Activated T-cell treated with anti-CD3 and anti-CD28 coated beads for 4 hours (primary cell): ENCODE results near the gene FAM169A.
"Not testable (repeated sequence)": the region's sequence is repeated elsewhere in the genome, so short reads cannot be mapped to it uniquely, and the experiment has no call there.

Source experiments
- DNase-seq: peaks from one replicate; pipeline ENCODE4 v3.0.0-alpha.2; 2020

FAM169A gene

DNA sequence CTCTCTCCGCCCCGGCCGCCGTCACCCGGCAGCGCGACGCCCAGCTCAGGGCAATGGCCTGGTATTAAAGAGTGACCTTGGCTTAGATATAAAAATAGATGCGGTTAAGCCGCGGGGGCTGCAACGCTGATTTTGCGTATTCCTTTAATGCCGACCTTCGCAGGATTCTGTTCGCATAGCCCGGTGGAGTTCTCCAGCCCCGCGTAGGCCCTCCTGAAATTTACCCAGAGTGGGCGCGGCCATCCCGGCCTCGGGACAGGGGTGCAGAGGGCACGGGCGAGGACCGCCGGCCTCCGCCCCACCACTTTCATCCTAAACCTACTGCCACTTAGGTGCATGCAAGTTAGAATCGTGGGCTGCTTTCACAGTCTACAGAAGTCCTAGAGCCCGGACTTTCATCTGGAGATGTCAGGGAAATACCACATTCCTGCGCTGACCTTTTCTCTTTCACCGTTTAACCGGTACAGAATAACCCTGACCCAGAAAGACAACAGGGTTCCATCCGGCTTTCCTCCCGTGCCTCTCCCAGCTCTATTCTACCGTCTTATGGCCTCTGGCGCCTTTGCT lies 492 bp upstream of the FAM169A start:
- no peak for DNase-seq

- no peak for DNase-seq
Observed at GRCh38 chr5:74865256-74865803, 857 bp downstream of the FAM169A start.

DNA sequence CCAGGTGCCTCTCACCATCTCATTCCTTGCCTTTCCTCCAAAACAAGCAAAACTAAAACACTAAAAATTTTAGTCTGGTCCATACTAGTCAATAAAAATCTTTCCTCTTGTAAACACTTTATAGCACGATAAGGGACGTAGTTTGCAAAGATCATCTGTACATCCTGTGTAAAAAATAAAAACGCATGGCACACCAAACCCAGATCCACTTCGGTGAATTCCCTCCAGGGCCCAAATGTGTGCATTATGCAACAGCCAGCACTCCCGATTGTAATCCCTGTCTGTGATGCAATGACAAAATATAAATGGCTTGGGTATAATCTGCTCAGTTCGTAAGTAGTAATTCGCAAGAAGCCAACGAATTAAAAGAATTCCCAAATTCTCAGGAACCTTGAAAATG lies 1.4 kb downstream of the FAM169A start:
- no peak for DNase-seq

DNA sequence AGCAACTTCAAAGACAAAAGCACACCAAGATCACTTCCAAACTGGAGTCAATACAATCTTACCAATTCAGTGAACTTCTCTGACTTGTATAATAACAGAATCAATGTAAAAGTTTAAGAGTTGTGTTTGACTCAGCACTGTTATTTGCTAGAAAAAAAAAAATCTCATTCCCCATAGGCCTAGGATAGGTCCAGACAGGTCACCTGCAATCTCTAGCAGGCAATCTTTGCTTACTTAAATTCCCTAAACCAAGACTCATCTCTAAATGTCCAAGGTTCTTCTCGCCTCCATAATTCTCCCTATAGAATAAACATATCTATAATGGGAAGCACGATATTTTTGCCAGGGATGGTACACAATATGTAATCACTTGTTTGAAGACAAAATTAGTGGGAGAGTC lies 2.5 kb downstream of the FAM169A start:
- no peak for DNase-seq

DNA sequence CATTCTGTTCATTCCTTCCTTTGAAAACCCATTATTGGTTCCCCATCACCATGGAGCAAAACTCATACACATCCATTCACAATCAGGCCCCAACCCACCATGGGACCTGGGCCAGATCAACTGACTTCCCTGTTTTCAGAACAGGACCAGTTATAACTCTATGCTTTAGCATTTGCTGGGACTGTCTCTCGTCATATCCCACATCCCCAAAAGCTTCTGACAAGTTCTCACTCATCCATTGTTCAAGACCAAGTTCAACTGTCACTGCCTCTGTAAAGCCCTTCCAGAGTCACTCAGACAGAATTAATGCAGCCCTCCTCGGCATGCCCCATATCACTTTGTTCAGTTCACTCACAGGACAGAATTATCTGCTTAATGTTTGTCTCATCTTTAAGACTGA lies 4.0 kb downstream of the FAM169A start:
- DNase-seq: no peak

DNA sequence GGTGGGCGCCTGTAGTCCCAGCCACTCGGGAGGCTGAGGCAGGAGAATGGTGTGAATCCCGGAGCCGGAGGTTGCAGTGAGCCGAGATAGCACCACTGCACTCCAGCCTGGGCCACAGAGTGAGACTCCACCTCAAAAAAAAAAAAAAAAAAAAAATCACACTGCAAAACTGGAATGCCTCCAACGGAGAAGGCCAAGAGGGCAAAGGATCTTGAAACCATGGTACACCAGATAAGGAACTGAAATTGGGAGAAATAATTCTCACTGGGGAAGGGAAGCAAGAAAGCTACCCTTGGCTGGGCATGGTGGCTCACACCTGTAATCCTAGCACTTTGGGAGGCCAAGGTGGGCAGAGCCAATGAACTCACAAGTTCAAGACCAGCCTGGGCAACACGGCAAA lies 9.2 kb downstream of the FAM169A start:
- DNase-seq: not testable (repeated sequence)

DNA sequence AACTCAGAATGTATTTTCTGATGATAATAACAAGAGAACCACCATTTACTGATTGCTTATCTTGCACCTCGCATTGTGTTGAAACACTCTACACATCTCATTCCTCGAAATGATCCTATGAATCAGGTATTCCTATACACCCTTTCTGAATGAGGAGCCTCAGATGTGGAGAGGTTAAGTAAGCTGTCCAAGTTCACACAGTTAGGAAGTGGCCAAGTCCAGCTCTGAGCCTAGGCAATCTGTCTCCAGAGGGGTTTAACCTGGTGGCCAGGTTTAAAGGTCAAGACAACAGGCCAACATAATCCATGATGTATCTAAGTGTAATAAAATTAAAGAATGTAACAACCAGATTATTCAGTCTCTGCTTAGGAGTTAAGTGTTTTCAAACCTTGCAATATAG lies 12.9 kb downstream of the FAM169A start:
- DNase-seq: no peak

GRCh38 chr5:74851684-74852353 lies 14.4 kb downstream of the FAM169A start:
- DNase-seq: no peak

- no peak for DNase-seq
Observed at GRCh38 chr5:74850789-74851425, 15.3 kb downstream of the FAM169A start.

DNA sequence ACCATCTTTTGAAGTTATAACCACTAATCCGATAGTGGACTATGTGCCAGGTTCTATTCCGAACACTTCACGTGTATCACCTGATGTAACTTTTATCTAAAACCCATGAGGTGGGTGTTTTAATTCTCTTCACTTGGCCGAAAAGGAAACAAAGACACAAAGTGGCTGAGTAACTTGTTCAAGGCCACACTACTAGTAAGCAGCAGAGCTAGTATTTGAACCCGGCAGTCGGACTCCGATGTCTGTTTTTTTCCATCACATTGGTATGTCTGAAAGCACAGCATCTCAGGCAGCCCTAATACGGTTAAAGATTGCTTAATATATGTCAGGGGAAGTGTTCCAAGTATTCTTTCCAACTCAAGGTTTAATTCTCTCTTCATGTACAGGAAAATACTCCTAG lies 16.2 kb downstream of the FAM169A start:
- no peak for DNase-seq

- no peak for DNase-seq
Observed at GRCh38 chr5:74848553-74849025, 17.6 kb downstream of the FAM169A start.

DNA sequence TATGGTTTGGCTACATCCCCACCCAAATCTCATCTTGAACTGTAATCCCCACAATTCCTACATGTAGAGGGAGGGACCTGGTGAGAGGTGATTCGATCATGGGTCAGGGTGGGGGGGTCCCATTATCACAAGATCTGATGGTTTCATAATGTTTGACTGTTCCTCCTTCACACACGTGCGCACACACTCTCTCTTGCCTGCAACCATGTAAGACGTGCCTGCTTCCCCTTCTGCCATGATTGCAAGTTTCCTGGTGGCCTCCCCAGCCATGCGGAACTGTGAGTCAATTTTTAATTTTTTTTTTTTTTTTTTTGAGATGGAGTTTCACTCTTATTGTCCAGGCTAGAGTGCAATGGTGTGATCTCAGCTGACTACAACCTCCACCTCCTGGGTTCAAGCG lies 27.0 kb downstream of the FAM169A start:
- DNase-seq: no peak

- DNase-seq: no peak
Observed at GRCh38 chr5:74838262-74838661, 27.9 kb downstream of the FAM169A start.

DNA sequence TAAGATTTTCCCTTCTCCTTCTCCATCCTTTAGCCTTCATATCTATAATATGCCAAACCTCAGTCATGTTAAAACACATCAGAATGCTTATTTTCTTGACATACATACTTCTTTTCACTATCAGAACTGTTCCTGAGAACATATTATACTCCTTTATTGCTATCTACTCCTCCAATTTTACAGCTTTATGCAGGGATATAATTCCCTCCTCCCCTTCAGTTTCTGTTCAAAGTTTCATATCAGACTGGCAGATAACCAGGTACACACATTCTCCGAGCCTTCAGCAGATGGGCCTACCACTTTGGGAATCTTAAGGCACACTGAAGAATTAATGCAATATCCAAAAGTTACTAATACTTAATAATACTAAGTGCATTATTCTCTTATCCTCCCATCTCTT lies 29.1 kb downstream of the FAM169A start:
- no peak for DNase-seq

GRCh38 chr5:74833537-74834266 lies 32.5 kb downstream of the FAM169A start:
- no peak for DNase-seq

GRCh38 chr5:74829413-74829812 lies 36.8 kb downstream of the FAM169A start:
- DNase-seq: no peak

DNA sequence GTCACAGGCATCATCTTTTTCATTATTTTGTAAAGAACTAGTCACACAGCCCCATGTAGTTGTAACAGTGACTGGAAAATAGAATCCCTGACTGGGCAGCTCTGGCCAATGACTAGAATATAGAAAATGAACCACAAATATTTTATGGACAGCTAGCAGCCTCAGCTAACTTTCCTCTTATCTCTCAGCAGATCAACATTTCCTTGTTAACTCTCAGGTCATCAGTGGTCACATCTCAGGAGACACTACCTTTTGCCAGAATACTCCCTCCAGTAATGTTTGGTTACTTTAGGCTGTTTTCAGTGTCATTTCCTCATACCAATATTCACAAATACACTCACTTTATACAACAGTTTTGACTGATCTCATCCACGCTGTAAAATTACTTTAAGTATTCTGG lies 43.9 kb downstream of the FAM169A start:
- DNase-seq: no peak

GRCh38 chr5:74816875-74817274 lies 49.3 kb downstream of the FAM169A start:
- no peak for DNase-seq

- no peak for DNase-seq
Observed at GRCh38 chr5:74810915-74811314, 55.3 kb downstream of the FAM169A start.

- DNase-seq: no peak
Observed at GRCh38 chr5:74801941-74802340, 64.2 kb downstream of the FAM169A start.

- DNase-seq: no peak
Observed at GRCh38 chr5:74801197-74801596, 65.0 kb downstream of the FAM169A start.

DNA sequence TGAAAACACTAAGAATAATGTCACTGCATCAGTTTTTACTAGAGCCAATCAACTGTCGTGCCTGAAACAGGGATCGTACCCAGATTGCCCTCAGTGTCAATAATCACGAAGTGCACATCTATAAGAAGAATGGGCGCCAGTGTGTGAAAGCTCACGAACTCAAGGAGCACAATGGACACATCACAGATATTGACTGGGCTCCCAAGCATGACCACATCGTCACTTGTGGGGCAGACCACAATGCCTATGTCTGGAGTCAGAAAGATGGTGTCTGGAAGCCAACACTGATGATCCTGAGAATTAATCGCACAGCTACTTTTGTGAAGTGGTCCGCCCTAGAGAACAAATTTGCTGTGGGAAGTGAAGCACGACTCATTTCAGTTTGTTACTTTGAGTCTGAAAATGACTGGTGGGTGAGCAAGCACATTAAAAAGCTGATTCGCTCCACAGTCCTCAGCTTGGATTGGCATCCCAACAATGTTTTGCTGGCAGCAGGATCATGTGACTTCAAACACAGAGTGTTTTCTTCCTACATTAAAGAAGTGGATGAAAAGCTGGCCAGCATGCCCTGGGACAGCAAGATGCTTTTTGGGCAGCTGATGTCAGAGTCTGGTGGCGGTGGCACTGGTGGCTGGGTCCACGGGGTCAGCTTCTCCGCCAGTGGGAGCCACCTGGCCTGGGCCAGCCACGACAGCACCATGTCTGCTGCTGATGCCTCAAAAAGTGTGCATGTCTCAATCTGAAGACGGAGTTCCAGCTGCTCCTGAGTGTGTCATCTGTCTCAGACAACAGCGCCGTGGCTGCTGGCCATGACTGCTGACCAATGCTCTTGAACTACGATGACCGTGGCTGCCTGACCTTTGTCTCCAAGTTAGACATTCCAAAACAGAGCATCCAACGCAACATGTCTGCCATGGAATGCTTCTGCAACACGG lies 66.9 kb downstream of the FAM169A start:
- no peak for DNase-seq
